Stimulated activated effector memory CD8-positive, alpha-beta T cell treated with anti-CD3 and anti-CD28 coated beads, Interleukin-12 subunit alpha, Interleukin-12 subunit beta, amount 100 ng/mL, for 72 hours (primary cell): ENCODE measurements around the gene DHRS11.
A peak's percentile ranks its signal among the peaks of the same experiment; 100 is the strongest.

Experiments
- ATAC-seq: fragments of 150-1000 bp; cut with Tn5 transposase; 2 replicates; pipeline ENCODE4 v1.10.0; 2021
- DNase-seq, 2 donors: peaks; one replicate each; pipeline ENCODE4 v3.0.0; 2021 to 2022; ENCODE audit warnings: low spot score in 2 of 2
- H3K27ac Mint-ChIP-seq: one replicate; pipeline ENCODE4 v1.8.0; 2022; ENCODE audit warnings: mild to moderate bottlenecking, mixed read lengths
- H3K36me3 Mint-ChIP-seq: one replicate; pipeline ENCODE4 v1.8.0; 2022; ENCODE audit warnings: mild to moderate bottlenecking, mixed read lengths
- H3K4me1 Mint-ChIP-seq: one replicate; pipeline ENCODE4 v1.8.0; 2022; ENCODE audit warnings: mixed read lengths
- H3K4me3 Mint-ChIP-seq: one replicate; pipeline ENCODE4 v1.8.0; 2022; ENCODE audit warnings: mild to moderate bottlenecking, mixed read lengths
- H3K9me3 Mint-ChIP-seq: one replicate; pipeline ENCODE4 v1.8.0; 2022; ENCODE audit warnings: mixed read lengths

DHRS11 gene, protein sequence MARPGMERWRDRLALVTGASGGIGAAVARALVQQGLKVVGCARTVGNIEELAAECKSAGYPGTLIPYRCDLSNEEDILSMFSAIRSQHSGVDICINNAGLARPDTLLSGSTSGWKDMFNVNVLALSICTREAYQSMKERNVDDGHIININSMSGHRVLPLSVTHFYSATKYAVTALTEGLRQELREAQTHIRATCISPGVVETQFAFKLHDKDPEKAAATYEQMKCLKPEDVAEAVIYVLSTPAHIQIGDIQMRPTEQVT

DNA sequence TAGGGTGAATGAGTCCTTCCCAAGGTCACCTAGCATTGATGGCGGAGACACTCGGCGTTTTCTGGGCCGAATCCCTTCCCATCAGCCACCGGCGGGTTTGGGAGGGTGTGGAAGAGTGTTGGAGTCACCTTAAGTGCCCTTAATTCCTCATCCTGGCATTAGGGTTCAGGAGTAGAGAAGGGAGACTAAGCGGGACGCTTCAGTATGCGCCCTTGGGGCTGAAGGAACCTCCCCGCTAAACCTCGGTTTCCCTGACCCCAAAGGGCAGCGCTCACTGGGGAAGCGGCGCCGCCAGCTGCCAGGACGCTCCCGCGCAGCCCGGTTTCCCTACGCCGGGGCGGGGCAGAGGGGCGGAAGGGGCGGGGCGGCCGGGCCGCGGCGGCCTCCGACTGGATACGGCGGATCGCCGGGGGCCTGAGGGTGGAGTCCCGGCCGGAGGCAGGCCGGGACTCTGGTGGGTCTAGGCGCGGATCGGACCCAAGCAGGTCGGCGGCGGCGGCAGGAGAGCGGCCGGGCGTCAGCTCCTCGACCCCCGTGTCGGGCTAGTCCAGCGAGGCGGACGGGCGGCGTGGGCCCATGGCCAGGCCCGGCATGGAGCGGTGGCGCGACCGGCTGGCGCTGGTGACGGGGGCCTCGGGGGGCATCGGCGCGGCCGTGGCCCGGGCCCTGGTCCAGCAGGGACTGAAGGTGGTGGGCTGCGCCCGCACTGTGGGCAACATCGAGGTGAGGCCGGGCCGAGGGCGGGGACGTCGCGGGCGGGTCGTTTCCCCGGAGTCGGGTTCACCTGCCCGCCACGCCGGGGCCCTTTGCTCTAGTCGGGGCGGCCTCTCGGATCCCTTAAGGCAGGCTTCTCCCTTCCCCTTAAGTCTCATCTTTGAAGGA is at the start of gene DHRS11:
TSS of gene DHRS11 (plus strand) at position 446 of the 882 bp plus-strand sequence. CDS start at position 577, 131 bp downstream.
- peaks cover 37% of the 10 kb centered on the region for H3K4me1 Mint-ChIP-seq
- no peaks in the 10 kb centered on the region for H3K9me3 Mint-ChIP-seq
- H3K36me3 Mint-ChIP-seq: peaks cover 52% of the 10 kb centered on the region
- peak; percentile 66 to 84 for DNase-seq
- ATAC-seq: peak; percentile 93
- H3K27ac Mint-ChIP-seq: peak within 1 kb of the TSS; percentile 80
- peak within 1 kb of the TSS; percentile 69 for H3K4me3 Mint-ChIP-seq

DNA sequence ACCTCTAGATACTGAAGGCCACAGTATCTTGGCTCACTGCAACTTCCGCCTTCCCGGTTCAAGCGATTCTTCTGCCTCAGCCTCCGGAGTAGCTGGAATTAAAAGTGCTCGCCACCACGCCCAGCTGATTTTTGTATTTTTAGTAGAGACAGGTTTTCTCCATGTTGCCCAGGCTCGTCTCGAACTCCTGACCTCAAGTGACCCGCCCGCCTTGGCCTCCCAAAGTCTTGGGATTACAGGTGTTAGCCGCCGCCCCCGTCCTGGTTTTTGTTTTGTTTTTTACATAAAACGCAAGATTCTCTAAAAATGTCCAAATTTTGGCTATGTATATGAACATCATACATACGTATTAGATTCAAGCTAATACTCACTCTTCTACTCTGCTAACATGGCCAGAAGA is 48.9 kb upstream of the DHRS11 start:
- DNase-seq: no peak
- ATAC-seq: no peak
- Mint-ChIP-seq H3K4me1 (peaks cover 19% of the 10 kb centered on the region), H3K36me3 (peaks cover 71% of the 10 kb centered on the region), H3K27ac (no peak overlapping the region), H3K9me3 (no peaks in the 10 kb centered on the region), H3K4me3 (peak overlapping the region; percentile 98)

DNA sequence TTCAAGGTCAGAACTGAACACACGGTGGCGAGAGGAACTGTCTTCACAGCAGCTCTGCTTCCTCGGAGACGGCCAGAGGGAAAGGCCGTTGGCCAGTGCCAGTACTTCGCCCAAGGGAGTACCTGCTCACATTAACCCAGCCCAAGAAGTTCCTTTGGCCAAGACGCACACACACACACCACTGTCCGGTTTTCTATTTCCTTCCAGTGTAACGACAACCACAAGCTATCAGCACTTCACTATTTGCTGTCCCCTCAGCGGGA is 47.7 kb upstream of the DHRS11 start:
- Mint-ChIP-seq H3K9me3 (no peaks in the 10 kb centered on the region), H3K36me3 (peaks cover 71% of the 10 kb centered on the region)
- DNase-seq: peak in 1 of 2 donors; percentile 12

DNA sequence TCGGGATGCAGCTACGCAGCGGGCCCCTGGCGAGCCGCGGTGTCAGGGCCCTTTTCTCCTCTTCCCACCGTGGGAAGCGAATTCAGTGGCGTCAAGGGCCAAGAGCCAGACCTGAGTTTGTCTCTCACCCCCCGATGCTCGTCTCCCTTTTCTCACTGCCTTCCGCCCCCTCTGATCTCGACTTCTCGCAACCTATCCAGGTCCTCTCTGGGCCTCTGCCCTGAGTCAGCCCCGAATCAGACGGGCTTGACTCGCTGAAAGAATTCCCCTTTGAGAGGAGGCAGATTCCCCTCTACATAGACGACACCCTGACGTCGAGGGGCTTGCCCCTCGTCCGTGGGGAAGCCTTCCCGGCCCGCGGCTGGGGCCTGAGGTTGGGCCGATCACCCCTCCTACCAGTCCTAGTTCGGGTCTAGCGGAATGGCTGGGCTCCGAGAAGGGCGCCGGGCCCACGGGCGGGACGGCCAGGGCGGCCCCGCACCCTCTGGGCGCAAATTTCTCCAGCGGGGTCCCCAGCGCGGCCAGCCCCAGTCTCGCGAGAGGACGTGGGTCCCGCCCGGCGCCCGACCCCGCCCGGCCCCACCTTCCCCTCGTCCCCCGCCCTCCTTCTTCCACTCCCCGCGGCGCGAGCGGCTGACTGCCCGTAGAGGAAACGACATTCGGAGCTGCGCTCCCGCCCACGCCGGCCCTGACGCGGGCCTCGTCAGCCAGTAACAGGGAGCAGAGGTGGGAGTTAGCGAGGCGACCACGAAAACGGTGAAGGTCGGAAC is 47.2 kb upstream of the DHRS11 start, which contains the start of gene GGNBP2:
TSS of gene GGNBP2 (plus strand) at position 613 of the 770 bp plus-strand sequence. CDS start 806 bp downstream, outside the sequence.
- H3K4me1 Mint-ChIP-seq: peaks cover 23% of the 10 kb centered on the region
- peak within 1 kb of the TSS; percentile 98 for H3K4me3 Mint-ChIP-seq
- DNase-seq (peak; percentile 90 to 96), ATAC-seq (peak; percentile 78)
- peaks cover 71% of the 10 kb centered on the region for H3K36me3 Mint-ChIP-seq
- no peaks in the 10 kb centered on the region for H3K9me3 Mint-ChIP-seq
- H3K27ac Mint-ChIP-seq: peak within 1 kb of the TSS; percentile 98

More for the DNA sequence above, 47.7 kb upstream of the DHRS11 start:
- no peak for ATAC-seq
- peak overlapping the region; percentile 98 for H3K4me3 Mint-ChIP-seq
- H3K27ac Mint-ChIP-seq: peak overlapping the region; percentile 98
- H3K4me1 Mint-ChIP-seq: peaks cover 23% of the 10 kb centered on the region

DNA sequence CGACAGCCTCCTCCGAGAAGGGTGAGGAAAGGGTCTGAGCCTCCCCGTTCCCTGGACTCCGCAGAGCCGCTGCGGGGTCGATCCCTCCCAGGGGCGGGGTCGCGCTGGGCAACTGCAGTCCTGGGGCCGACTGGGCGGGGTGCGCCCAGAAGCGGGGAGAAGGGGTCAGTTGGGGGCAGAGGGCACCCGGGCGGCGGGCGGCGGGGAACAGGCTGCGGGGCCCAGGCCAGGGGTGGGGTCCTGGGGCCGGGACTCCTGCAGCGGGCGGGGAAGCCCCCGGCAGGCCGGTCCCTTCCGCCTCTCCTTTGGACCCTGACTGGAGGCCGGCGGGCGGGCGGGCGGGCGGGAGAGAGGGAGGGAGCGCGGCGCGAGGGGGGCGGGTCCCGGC is 46.6 kb upstream of the DHRS11 start:
- Mint-ChIP-seq H3K4me1 (peaks cover 20% of the 10 kb centered on the region), H3K9me3 (no peaks in the 10 kb centered on the region), H3K27ac (peak overlapping the region; percentile 98), H3K36me3 (peaks cover 71% of the 10 kb centered on the region), H3K4me3 (peak overlapping the region; percentile 98)
- DNase-seq: no peak
- ATAC-seq: peak; percentile 56

DNA sequence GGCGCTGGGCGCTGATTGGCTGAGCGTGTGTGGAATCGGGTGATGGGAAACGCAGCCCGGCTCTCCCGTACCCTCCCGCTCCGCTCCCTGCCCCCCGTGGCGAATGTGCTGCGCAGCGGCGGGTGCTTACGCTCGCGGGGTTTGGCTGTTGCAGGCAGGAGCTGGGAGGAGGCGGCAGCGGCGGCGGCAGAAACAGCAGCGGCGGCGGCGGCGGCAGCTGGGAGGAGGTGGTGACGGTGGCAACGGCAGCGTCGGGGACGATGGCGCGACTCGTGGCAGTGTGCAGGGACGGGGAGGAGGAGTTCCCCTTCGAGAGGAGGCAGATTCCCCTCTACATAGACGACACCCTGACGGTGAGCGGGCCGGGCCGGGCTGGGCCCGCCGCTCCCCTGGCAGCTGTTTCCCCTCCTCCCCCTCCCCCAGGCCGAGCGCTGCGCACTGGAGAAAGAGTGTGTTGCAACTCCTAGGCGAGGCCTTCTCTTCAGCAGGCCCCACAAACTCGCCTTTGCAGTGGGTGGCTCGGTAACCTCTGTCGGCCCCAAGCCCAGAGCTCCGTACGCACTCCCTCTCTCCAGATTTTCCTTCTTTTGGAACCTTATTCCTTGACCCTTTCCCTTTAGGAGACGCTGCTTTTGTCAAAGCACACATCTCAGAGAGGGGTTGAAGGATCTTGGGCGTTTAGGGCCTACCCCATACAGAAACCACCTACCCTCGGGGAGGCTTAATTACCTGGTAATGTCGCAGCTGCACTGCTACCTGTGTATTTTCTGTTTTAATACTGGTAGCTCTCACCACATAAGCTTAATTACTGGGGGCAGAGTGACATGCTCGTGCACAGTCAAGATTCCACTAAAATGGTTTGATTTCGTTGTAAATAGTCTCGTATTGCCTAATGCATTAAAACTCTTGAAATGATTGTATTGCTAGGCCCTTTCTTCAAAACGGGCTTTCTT is 45.9 kb upstream of the DHRS11 start:
- no peaks in the 10 kb centered on the region for H3K9me3 Mint-ChIP-seq
- peak overlapping the region; percentile 98 for H3K4me3 Mint-ChIP-seq
- ATAC-seq (peak; percentile 87), DNase-seq (peak; percentile 94 to 98)
- peaks cover 26% of the 10 kb centered on the region for H3K4me1 Mint-ChIP-seq
- peak overlapping the region; percentile 98 for H3K27ac Mint-ChIP-seq
- peaks cover 71% of the 10 kb centered on the region for H3K36me3 Mint-ChIP-seq

DNA sequence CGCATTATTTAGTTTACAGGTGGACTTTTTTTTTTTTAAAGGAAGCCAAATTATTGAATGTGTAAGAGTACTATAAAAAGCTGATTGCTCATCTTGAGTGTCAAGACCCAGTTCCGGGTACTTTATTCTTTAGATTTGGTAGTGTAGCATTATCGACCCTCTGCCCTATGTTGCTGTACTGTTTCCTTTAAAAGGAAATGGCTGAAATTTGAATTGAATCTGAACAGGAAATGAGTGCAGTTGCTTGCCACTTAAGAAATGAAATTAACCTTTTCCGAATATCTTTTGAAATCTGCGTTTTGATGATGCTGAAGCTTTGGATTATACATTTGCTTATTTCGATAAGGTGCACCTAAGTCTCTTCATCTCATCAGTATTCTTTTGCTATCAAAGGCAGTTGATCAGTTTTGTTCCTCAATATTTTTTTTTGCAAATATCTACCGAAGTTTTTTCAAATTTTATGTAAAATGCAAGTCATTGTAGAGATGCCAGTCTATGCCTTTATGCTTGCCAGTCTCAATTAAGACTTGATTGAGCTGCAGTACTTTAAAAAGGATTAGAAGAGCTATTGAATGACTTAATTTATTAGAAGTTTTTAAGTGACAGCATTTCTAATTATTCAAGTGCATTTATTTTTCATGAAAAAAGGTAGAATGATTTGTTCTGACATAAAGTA is 45.1 kb upstream of the DHRS11 start:
- H3K4me1 Mint-ChIP-seq: peaks cover 30% of the 10 kb centered on the region

DNA sequence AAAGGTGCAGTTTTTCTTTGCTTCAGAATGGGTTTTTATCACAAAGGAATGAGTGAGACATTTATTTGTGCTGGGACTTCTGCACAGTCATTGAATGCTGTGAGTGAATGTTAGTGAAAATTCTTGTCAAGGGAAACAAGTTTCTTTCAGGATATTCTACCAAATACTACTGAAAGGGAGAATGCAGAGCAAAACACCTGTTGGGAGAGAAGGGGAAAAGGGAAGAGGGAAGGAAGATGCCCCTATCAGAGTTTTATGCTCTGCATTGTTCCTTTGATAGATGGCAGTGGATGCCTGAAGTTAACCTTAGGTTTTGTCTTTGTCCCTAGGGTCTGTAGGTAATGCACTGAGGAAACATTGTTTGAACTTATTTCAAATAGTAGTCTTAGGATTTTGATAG is 43.9 kb upstream of the DHRS11 start:
- Mint-ChIP-seq H3K9me3 (no peaks in the 10 kb centered on the region), H3K4me1 (peaks cover 30% of the 10 kb centered on the region), H3K27ac (peak overlapping the region; percentile 35)

More for the DNA sequence above, 45.1 kb upstream of the DHRS11 start:
- H3K27ac Mint-ChIP-seq: peak overlapping the region; percentile 98
- H3K4me3 Mint-ChIP-seq: peak overlapping the region; percentile 98
- DNase-seq: no peak
- H3K36me3 Mint-ChIP-seq: peaks cover 76% of the 10 kb centered on the region
- no peak for ATAC-seq
- no peaks in the 10 kb centered on the region for H3K9me3 Mint-ChIP-seq

DNA sequence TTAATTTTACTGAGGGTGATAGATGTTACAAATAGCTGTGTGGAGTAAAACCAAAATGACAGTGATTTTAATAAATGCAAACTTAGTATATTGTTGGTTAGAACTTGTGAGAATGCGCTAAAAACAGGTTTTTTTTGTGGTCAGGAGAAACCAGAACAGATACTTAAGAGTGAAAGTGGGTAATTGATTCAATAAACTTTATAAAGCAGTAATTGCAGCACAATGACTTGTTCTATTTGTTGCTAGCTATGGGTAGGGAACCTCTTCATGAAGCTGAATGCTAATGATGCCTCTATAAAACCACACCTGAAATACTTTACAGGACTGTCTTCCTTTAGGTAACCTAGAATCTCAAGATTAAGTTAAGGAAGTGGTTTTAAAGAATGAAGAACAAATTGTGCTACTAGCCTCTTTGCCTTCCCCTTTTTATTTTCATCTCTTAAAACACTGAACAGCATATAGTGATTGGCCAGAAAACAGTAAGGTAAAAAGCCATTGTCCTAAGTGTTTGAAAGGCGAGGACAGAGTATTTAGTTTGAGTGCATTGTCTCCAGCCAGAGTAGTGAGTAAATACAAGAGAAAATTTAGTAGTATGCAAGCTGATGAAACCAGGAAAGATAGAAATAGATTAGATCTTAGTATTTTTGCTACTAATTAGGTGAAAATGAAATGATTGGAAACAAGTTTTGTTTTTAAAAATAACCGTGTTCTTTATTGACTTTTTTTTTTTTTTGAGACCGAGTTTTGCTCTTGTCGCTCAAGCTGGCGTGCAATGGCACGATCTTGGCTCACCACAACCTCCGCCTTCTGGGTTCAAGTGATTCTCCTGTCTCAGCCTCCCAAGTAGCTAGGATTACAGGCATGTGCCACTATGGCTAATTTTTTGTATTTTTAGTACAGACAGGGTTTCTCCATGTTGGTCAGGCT is 40.9 kb upstream of the DHRS11 start:
- ATAC-seq (peak; percentile 50), DNase-seq (no peak)
- H3K36me3 Mint-ChIP-seq: peaks cover 100% of the 10 kb centered on the region
- peak overlapping the region; percentile 48 for H3K27ac Mint-ChIP-seq
- no peaks in the 10 kb centered on the region for H3K9me3 Mint-ChIP-seq
- peaks cover 33% of the 10 kb centered on the region for H3K4me1 Mint-ChIP-seq
- H3K4me3 Mint-ChIP-seq: peak overlapping the region; percentile 23

More for the DNA sequence above, 43.9 kb upstream of the DHRS11 start:
- ATAC-seq: no peak
- peak overlapping the region; percentile 98 for H3K4me3 Mint-ChIP-seq
- H3K36me3 Mint-ChIP-seq: peaks cover 89% of the 10 kb centered on the region
- DNase-seq: no peak

DNA sequence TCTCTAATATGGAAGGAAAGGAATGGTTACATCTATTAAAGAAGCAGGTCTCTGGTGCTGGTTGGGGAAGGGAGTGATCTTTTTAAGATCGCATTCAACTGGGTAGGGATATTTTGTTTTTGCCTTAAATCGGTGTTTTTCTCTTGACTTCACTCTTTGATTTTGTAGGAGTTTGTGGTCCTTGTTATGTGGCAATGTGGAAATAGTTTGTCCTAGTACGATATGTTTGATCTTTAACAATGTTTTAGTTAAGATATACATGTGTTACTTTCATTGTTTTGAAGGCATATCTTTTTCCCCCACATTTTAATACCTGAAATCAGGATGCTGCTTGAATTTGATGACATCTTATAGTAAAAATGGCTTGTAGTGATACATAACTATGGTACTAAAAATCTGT is 38.2 kb upstream of the DHRS11 start:
- DNase-seq (no peak), ATAC-seq (no peak)
- Mint-ChIP-seq H3K4me3 (no peak overlapping the region), H3K36me3 (peaks cover 100% of the 10 kb centered on the region), H3K27ac (no peak overlapping the region), H3K4me1 (peaks cover 37% of the 10 kb centered on the region), H3K9me3 (no peaks in the 10 kb centered on the region)

DNA sequence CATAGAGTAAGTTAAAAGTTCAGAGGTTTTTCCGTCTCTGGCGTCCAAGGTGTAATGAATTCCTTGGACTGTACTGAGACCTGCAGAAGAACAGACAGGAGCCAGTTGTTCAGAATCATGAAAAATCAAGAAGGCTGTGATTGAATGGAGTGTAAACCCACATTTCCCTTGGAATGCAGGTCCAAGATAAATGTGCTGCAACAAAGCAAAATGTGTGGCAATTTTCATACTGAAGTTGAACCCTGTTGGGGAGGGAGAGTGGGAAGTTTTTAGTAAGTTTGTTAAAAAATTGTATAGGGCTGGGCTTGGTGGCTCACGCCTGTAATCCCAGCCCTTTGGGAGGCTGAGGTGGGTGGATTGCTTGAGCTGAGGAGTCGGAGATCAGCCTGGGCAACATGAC is 25.6 kb upstream of the DHRS11 start:
- H3K36me3 Mint-ChIP-seq: peaks cover 100% of the 10 kb centered on the region
- no peak for DNase-seq
- no peak overlapping the region for H3K27ac Mint-ChIP-seq
- no peak for ATAC-seq
- peaks cover 12% of the 10 kb centered on the region for H3K4me1 Mint-ChIP-seq
- H3K4me3 Mint-ChIP-seq: no peak overlapping the region
- no peaks in the 10 kb centered on the region for H3K9me3 Mint-ChIP-seq

DNA sequence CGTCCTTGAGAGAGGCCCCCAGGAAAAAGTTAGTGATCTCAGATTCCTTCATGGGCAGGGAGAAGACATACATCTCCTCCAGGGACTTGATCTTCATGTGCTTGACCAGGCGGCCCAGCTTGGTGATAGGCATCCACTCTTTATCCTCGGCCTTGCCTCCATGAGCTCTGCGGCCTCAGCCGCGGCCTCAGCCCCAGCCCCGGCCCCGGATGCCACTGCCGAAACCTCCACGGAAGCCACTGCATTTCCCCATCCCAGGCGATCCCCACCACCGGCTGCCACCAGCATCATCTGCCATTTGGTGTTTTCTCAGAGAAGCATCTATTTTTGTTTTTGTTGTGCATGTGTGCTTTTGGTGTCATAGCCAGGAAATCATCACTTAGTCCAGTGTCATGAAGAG is 16.7 kb upstream of the DHRS11 start:
- ATAC-seq (no peak), DNase-seq (no peak)
- Mint-ChIP-seq H3K27ac (no peak overlapping the region), H3K4me1 (peaks cover 9% of the 10 kb centered on the region), H3K36me3 (peaks cover 96% of the 10 kb centered on the region), H3K9me3 (no peaks in the 10 kb centered on the region), H3K4me3 (no peak overlapping the region)

DNA sequence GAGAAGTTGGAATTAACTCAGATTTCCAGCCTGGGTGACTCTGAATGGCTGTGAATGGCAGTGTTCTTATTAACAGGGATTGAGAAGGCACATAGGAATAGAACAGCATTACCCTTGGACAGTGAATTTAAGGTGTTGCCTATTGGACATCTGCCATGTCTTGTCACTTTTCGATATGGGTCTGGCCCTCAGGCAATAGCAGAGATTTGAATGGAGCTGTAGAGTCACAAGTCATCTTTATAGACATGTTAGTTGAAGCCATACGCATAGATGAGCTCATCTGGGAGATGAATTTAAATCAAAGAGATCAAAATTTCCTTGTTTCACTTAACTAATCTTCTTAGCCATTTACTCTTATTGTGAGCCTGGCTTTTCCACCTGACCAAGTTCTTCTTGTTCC is 14.9 kb upstream of the DHRS11 start:
- ATAC-seq (no peak), DNase-seq (no peak)
- H3K27ac Mint-ChIP-seq: no peak overlapping the region
- no peaks in the 10 kb centered on the region for H3K9me3 Mint-ChIP-seq
- H3K4me1 Mint-ChIP-seq: peaks cover 9% of the 10 kb centered on the region
- H3K4me3 Mint-ChIP-seq: no peak overlapping the region
- peaks cover 96% of the 10 kb centered on the region for H3K36me3 Mint-ChIP-seq
